ENCODE measurements around the gene RBFOX1.
A peak's percentile ranks its signal among the peaks of the same experiment; 100 is the strongest.

RBFOX1 gene

GRCh38 chr16:7373776-7374175 is 41.1 kb downstream of the RBFOX1 start:
- DNase-seq (ENCODE audit: low spot score), result no peak

DNA sequence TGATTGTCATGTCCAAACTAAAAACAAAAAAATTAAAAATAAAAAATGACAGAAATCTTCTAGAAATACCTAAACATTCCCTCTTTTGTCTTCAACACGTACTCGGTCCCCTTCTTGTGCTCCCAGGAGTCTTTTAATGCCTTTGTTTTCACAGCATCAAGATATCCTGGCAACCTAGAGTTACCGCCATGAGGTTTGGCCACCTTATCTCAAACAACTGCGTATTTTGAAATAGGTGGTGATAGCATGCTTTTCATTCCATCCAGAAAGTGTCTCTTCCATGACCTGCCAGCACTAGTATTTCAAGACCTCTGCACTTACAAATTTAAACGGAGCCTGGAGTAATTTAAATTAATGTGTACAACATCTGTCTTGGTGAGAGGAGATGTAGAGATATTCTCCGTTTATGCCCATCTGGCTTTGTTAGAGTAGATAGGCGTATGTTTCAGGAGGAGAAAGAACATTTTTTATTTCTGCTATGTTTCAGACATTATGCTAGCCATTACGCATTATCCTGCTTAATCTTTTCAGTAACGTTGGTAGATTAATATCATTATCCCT is 42.0 kb downstream of the RBFOX1 start:
- DNase-seq (ENCODE audit: low spot score), result no peak

GRCh38 chr16:7376227-7376626 is 43.6 kb downstream of the RBFOX1 start:
- no peak for DNase-seq (ENCODE audit: low spot score)

DNA sequence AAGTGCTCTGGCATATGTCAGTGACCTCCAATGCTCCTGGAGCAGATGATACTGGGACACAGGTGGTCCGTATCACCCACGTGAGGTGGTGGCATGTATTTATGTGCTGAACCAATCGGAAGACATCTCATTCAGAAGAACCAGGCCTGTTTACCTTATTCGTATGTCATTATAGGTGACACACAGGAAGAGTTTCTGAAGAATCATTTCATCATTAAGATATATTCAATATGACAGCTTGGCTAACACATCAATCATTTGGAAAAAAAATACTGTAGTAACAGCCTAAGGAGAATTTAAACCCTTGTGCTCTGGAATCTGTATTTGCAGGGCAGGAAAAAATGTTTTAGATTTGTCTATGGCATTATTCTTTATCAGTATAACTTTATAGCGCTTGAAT is 44.6 kb downstream of the RBFOX1 start:
- no peak for DNase-seq (ENCODE audit: low spot score)

DNA sequence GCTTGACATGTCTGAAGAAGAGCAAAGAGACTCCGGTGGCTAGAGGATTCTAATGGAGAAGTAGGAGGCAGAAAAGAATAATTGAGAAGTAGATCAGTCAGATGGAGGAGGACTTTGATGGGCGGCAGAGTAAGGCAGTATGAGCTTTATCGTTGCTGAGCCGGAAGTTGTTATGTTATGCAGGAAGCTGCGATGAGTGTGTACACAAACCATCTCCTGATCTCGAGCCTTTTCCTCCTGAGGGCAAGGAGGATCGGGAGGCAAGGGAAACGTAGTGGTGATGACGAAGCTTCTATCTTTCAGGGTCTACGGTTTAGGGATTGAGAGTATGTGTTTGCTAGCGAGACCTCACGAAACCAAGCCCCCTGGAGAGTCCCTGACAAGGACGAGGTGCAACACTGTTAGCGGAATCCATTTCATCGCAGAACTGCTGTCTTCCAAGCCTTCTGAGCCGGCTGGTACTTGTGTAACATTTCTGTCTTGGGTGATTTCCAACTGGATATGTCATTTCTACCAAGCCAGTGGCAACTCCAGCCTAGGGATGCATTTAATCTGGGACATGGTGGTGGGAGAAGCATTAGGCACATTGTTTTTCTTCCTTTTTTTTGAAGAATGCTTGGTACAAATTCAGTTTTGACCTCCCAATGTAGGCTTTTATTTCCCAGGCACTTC is 45.5 kb downstream of the RBFOX1 start:
- no peak for DNase-seq (ENCODE audit: low spot score)

- no peak for DNase-seq (ENCODE audit: low spot score)
Measured at GRCh38 chr16:7380441-7380840, 47.8 kb downstream of the RBFOX1 start.

GRCh38 chr16:7380911-7381310 is 48.3 kb downstream of the RBFOX1 start:
- DNase-seq (ENCODE audit: low spot score), result no peak

GRCh38 chr16:7381671-7382070 is 49.0 kb downstream of the RBFOX1 start:
- no peak for DNase-seq (ENCODE audit: low spot score)

DNA sequence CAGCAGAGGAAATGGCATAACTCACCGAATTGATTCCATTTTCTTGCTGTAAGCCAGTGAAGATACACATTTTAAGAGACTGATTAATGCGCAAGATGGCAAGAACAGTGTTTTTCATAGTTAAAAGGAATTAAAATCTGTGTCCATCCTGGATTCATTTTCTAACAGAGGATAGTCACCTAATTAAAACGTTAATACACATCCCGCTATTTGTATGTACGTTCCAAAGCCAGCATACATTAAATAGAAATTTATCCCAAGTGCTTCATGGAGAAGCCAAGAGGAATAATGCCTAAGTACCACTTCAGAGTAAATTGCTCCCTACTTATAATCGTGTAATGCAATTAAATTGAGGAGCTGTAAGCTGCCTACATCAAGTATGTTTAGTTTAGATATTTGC is 49.9 kb downstream of the RBFOX1 start:
- DNase-seq (ENCODE audit: low spot score), result no peak

- no peak for DNase-seq (ENCODE audit: low spot score)
Measured at GRCh38 chr16:7390974-7391373, 58.3 kb downstream of the RBFOX1 start.

- DNase-seq (ENCODE audit: low spot score), result no peak
Measured at GRCh38 chr16:7391694-7392093, 59.0 kb downstream of the RBFOX1 start.

DNA sequence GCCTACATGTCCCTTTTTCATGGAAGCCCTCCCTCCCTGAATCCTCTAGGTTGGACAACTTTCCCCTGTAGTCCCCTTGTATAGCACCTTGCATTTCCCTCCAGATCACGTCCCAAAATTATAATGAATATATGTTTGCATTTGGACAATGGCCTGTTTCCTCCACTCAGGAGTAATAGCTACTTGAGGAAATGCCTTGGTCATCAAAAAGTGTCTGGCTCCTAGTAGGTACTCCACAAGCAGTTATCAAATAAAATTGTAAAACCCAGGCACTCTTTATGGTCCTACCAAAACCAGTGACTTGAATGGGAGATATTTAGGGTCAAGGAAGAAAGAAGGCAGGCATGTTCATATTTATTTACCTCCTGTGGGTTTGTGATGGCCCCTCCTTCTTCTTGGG is 59.6 kb downstream of the RBFOX1 start:
- no peak for DNase-seq (ENCODE audit: low spot score)

GRCh38 chr16:7393680-7394079 is 61.0 kb downstream of the RBFOX1 start:
- no peak for DNase-seq (ENCODE audit: low spot score)

DNA sequence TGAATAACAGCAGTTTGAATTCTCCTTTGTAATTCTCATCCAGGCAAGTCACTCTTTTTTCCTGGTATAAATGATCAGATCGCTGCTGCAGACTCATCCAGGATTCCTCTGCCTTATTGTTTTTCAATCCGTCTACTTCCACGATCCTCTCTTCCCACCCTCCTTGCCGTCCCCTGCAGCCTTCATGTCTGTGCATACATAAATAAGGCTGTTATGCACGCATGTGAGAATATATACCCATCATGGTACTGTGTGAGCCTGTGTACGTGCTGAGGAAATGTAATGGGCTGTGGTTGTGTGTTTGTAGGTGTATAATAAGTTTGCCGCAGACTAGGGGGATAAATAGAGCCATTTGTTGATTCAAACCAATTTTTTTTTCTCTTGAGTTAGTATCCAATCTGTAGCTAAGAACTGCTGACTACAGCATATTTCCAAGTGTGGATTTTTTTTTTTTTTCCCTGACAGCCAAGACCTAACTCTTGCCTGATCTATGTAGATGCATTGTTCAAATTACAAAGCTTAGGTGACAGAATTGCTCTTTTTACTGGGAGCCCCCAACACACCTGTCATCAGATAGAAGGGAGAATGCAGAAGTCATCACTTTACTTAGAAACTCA is 62.2 kb downstream of the RBFOX1 start:
- DNase-seq (ENCODE audit: low spot score), result no peak

DNA sequence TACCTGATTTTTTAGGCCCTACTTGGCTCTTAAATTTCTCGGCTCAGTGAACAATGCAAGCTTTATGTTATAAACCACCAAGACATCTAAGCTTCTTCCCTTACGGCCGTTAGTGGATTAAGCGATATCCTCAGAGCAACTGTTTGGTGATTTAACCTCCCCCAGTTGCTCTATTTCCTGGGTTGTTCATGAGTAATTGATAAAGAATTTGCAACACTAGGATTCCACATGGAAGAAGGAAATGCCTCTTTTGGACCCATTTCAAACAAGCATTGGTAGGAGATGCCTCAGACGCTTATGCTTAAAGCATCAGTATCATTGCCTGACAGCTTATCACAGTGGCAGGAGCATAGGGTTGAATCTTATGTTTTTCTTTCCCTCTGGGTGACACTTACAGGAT is 65.3 kb downstream of the RBFOX1 start:
- DNase-seq (ENCODE audit: low spot score), result peak; percentile 9

- no peak for DNase-seq (ENCODE audit: low spot score)
Measured at GRCh38 chr16:7398536-7398935, 65.9 kb downstream of the RBFOX1 start.

GRCh38 chr16:7399296-7399695 is 66.7 kb downstream of the RBFOX1 start:
- no peak for DNase-seq (ENCODE audit: low spot score)

DNA sequence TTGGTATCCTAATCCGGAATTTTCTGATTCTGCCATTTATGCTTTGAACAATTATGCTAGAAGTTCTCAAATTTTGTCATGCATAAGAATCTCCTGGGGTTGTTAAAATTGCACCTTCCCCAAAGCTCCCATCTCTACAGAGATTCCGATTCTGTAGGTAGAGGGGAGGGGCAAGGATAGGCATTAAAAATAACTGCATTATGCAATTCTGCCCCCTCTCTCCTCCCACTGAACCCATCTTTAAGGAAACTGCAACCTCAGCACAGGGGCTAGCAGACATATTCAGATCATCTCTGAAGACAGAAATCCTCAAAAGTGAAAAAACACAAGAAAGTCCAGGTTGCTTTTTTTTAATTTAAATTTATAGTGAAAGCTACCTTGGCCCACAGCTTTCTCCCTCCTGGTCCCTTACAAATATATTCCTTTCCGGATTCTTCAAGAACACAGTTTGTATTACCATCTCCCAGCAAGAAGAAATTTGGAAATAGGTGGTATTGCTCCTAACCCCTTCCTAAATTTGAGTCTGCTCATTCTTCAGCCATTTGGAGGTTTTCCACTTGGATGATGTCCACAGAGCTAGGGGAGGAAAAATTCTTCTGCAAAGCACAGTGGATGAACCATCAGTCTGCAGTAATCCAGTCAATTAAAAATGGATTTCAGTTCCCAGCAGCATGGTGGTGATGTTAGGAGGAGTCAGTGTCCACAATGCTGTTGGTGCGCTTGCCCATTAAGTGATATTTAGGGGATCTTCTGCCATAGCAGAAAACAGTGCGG is 67.7 kb downstream of the RBFOX1 start:
- DNase-seq (ENCODE audit: low spot score), result no peak

GRCh38 chr16:7404217-7404616 is 71.6 kb downstream of the RBFOX1 start:
- DNase-seq (ENCODE audit: low spot score), result no peak

GRCh38 chr16:7405166-7405565 is 72.5 kb downstream of the RBFOX1 start:
- peak; percentile 5 for DNase-seq (ENCODE audit: low spot score)

- DNase-seq (ENCODE audit: low spot score), result no peak
Measured at GRCh38 chr16:7408700-7409365, 76.2 kb downstream of the RBFOX1 start.

- DNase-seq (ENCODE audit: low spot score), result no peak
Measured at GRCh38 chr16:7419441-7419840, 86.8 kb downstream of the RBFOX1 start.
